GOT3 (cell line): ENCODE data around the gene AGBL4.

Experiments used
- DNase-seq: peaks from one replicate; lab custom pipeline; 2025; ENCODE audit warnings: mixed read lengths; lab: John Stamatoyannopoulos, UW

The AGBL4 gene

GRCh38 chr1:49694251-49694827 lies 329.4 kb downstream of the AGBL4 start:
- no peak for DNase-seq

GRCh38 chr1:49686107-49686506 lies 337.6 kb downstream of the AGBL4 start:
- no peak for DNase-seq

DNA sequence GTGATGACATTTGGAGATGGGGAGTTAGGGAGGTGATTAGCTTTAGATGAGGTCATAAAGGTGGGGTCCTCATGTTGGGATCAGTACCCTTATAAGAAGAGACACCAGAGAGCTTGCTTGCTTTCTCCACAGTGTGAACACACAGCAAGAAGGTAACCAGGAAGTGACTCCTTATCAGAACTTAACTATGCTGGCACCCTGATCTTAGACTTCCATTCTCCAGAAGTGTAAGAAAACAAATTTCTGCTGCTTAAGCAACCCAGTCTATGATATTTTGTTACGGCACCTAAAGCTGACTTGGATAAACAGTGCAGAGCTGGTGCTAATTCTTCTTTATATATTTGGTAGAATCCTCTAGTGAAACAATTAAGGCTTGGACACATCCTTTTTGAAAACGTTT lies 346.0 kb downstream of the AGBL4 start:
- no peak for DNase-seq

- no peak for DNase-seq
Measured at GRCh38 chr1:49651136-49651535, 372.6 kb downstream of the AGBL4 start.

GRCh38 chr1:49630156-49630555 lies 393.6 kb downstream of the AGBL4 start:
- no peak for DNase-seq

GRCh38 chr1:49627781-49628180 lies 396.0 kb downstream of the AGBL4 start:
- no peak for DNase-seq

DNA sequence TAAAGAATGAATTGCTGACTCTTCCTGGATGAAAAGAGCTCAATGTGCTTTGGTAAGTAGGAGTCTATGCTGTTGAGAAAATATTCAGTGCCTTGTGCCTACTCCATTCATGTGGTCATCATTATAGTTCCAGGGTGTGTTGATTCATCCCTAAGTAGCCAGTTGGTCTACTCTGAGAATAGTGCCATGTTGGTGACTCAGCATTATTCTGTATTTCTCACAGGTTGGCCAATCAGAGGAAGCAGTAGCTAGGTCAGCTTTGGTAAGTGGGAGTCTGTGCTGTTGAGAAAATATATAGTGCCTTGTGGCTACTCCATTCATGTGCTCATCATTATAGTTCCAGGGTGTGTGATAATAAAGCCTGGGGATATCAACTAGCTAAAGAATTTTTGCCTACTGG lies 397.3 kb downstream of the AGBL4 start:
- no peak for DNase-seq

DNA sequence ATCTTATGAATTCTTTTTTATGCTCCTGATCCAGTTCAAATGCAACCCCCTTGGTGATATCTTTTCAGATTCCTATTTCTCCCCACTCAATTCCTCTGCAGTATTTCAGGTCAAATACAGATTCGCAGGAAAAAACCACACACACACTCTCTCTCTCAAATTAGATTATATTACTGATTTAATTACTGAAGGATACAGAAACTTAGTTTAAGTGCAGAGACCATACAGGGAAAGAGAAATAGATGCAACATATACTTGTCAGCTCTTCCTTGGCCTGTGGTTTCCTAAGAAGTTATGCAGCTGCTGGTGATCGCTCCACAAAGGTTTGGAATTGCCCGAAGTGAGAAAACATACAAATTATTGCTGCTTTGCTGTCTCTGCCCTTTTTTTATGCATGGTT lies 400.9 kb downstream of the AGBL4 start:
- no peak for DNase-seq

DNA sequence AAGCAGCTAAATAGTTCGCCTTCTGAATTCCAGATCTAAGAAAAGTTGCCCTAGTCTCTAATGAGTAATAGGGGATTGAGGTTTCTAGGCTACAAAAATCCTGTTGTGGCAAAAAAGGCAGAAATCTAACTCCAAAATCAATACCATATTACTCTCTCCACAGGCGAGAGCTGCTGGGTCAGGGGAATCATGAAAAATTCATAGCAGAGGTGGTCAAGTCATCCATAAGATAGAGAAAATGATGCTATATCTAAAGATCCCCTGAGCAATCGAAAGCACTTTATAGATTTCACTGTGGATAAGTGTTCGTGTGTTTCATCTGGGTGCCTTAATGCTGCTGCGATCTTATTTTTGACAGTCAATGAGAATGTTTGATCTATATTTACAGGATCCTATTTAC lies 417.7 kb downstream of the AGBL4 start:
- no peak for DNase-seq

GRCh38 chr1:49597436-49597835 lies 426.3 kb downstream of the AGBL4 start:
- no peak for DNase-seq

- DNase-seq: no peak
Measured at GRCh38 chr1:49576327-49576901, 447.3 kb downstream of the AGBL4 start.

DNA sequence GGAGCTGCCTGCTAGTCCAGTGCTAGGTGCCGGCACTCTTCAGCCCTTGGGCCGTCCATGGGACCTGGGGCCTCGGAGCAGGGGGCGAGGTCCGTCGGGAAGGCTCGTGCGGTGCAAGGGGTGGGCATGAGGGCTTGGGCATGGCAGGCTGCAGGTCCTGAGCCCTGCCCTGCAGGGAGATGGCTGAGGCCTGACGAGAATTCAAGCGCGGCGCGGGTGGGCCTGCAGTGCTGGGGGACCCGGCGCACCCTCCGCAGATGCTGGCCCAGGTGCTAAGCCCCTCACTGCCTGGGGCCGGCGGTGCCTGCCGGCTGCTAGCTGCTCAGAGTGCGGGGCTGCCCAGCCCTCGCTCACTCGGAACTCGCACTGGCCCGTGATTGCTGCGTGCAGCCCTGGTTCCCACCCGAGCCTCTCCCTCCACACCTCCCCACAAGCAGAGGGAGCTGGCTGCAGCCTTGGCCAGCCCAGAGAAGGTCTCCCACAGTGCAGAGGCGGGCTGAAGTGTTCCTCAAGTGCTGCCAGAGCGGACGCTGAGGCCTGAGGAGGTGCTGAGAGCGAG lies 467.0 kb downstream of the AGBL4 start:
- DNase-seq: no peak

- no peak for DNase-seq
Measured at GRCh38 chr1:49552101-49552500, 471.7 kb downstream of the AGBL4 start.

DNA sequence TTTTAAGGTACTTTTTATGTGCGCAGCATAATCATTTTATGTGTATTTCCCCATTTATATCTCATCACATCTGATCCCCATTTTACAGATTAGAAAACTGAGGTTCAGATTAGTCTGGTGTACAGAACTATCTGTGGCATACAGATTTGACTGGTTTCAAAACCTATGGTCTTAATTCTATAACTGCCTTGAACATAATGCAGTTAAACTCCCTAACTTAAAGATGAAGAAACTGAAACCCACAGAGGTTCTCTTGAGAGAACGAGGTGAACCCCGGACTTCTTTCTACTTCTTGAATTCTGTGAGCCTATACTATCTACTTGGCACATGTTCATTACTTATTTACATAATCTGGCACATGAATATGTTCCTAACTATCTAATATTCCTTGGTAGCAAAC lies 479.1 kb downstream of the AGBL4 start:
- no peak for DNase-seq

DNA sequence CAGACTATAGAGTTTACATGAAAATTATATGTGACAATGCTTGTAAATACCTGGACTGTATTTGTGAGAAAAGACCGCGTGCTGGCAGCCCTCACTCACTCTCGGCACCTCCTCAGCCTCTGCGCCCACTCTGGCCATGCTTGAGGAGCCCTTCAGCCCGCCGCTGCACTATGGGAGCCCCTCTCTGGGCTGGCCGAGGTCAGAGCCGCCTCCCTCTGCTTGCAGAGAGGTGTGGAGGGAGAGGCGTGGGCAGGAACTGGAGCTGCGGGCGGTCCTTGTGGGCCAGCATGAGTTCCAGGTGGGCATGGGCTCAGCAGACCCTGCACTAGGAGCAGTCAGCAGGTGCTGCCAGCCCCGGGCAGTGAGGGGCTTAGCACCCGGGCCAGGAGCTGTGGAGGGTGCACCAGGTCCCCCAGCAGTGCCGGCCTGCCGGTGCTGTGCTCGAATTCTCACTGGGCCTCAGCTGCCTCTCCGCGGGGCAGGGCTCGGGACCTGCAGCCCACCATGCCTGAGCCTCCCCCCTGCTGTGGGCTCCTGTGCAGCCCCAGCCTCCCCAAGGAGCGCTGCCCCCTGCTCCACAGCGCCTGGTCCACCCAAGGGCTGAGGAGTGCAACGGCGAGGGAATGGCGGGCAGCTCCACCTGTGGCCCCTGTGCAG lies 482.5 kb downstream of the AGBL4 start:
- DNase-seq: no peak

- DNase-seq: no peak
Measured at GRCh38 chr1:49527606-49528305, 496.0 kb downstream of the AGBL4 start.

DNA sequence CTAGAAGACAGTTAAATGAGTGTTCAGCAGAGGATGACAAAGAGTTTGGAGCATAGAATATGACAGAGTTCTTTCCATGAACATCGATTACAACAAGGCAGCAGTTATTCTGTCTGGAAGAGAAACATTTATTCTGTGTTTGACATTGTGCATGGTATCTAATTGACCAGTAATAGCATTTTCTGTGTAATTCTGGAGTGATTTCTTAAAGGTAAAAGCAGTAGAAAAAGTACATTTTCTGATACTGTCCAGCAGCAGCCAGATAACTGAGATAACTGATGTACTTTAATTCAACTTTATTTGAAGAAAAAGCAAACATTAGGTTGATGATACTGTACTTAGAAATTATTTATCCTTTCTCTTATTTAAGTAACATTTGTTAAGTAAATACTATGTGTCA lies 497.1 kb downstream of the AGBL4 start:
- no peak for DNase-seq

DNA sequence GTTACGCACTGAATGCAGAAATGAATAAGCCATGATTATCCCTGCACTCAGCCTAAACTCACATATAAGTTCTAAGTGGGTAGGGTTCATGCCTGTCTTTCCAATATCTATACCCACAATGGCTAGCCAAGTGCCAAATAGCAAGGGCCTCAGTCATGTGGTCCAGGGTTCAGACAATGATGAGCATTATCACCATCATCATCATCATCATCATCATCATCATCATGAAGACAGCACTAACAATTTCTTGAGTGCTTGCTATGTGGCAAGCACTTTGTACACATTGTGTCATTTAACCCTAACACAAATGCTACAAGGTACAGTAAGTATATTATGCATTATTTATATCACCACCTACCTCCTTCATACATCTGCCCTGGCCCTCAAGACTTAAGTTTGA lies 500.0 kb downstream of the AGBL4 start:
- no peak for DNase-seq

DNA sequence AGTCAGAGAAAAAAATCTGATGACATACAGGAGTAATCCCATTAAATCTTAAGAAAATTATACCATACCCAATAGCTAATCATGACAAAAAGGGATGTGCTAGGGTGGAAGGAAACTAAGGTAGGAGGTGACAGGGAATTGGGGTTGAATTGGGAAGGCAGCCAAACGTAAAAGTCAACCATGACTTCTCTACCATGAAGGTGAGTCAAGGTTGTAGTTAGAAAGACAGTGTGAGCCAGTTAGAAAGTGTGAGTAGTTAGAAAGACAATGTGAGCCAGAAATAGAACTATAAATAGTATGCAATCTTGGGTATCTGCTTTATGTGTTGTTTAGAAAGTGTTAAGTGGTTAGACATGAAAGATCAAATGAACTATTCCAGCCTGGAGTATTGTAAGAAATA lies 556.8 kb downstream of the AGBL4 start:
- DNase-seq: no peak

GRCh38 chr1:49465486-49466185 lies 558.1 kb downstream of the AGBL4 start:
- DNase-seq: no peak

DNA sequence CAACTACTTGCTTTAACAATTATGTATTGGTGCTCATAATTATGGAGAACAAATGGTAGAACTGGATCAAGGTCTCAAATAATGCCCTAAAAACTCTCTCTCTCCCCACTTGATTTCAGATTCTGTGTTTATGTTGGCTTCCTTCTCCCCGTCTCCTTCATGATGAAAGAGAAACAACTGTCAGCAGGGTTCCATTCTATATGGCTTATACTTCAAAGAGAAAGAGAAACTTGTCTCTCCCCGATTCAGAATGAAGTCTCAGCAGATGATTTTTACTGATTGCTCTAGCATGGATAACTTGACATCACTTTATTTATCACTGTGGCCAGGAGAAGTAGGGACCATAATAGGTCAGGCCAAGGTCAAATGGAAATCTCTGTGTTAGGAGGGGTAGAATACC lies 575.6 kb downstream of the AGBL4 start:
- no peak for DNase-seq

GRCh38 chr1:49436865-49437264 lies 586.9 kb downstream of the AGBL4 start:
- no peak for DNase-seq
